T47D (cell line): Measurements from ENCODE around the gene SHROOM1.

Experiments used
- DNase-seq, 2 experiments: peaks; one replicate each; pipeline versions ENCODE4 v3.0.0 to v3.0.0-alpha.2; 2011 to 2012; ENCODE audit warnings: low read depth in 1 of 2, low spot score in 1 of 2
- JUND ChIP-seq: IDR thresholded peaks from 2 replicates; pipeline ENCODE4 v1.6.1; 2012; ENCODE audit warnings: low read depth
- in situ Hi-C: cut with HindIII; loops from 2 replicates; pipeline ENCODE4 v1.10.0; 2016; ENCODE audit warnings: low sequenced_read_pairs, low pct_unique_long_range_greater_than_20kb

The SHROOM1 gene

GRCh38 chr5:132780577-132780976 is 49.9 kb downstream of the SHROOM1 start:
- DNase-seq: no peak
- TF ChIP-seq JUND: no peak
- in situ Hi-C loops: no loop called here

- in situ Hi-C loops: no loop called here
- TF ChIP-seq JUND: no peak
- DNase-seq: no peak
Measured at GRCh38 chr5:132779961-132780360, 50.5 kb downstream of the SHROOM1 start.

GRCh38 chr5:132778856-132779255 is 51.6 kb downstream of the SHROOM1 start:
- no peak for DNase-seq
- no peak for TF ChIP-seq JUND
- in situ Hi-C loops: no loop called here

DNA sequence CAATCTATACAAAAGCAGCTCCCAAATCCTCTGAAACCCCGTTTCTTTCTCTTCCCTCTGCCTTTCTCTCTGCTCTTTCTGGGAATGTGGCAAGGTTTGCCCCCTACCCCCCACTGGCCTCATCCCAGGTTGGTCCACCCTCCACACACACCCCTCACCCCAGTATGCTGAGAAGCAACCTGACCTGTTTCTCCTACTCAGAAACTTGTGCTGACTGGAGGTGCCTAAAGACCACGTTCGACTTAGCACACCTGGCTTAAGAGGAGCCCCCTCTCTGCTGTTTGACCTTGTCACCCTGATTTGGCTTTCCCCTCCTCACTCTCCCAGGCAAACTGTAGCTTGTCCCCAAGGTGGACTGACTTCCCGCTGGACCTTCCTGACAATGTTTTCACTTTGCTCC is 52.3 kb downstream of the SHROOM1 start:
- in situ Hi-C loops: no loop called here
- peak in 1 of 2 experiments; percentile 40 for DNase-seq
- TF ChIP-seq JUND: no peak

- peak; percentile 69 to 72 for DNase-seq
- in situ Hi-C loops: no loop called here
- no peak for TF ChIP-seq JUND
Measured at GRCh38 chr5:132777209-132778069, 53.0 kb downstream of the SHROOM1 start, which contains the start of gene SEPTIN8. TSS of gene SEPTIN8 (minus strand) at chr5:132777239. CDS start at chr5:132777137, 102 bp downstream.

DNA sequence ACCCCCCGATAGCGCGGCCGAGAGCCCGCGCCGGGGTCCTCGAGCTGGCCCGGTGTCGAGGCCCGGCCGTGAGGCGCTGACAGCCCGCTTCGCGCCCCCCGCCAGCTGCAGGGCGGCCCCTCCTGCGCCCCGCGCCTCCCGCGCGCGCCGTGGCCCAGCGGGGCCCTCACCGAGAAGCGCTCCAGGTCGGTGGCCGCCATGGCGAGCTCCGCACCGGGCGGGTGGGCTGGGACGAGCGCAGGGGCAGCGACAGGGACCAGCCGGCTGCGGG is 53.6 kb downstream of the SHROOM1 start:
- in situ Hi-C loops: no loop called here
- DNase-seq: no peak
- TF ChIP-seq JUND: no peak

GRCh38 chr5:132776131-132776937 is 54.1 kb downstream of the SHROOM1 start:
- DNase-seq: peak in 1 of 2 experiments; percentile 68
- no peak for TF ChIP-seq JUND
- in situ Hi-C loops: no loop called here

GRCh38 chr5:132775476-132775961 is 54.9 kb downstream of the SHROOM1 start:
- TF ChIP-seq JUND: no peak
- peak in 1 of 2 experiments; percentile 76 for DNase-seq
- in situ Hi-C loops: no loop called here

GRCh38 chr5:132774896-132775295 is 55.6 kb downstream of the SHROOM1 start:
- no peak for TF ChIP-seq JUND
- DNase-seq: no peak
- in situ Hi-C loops: no loop called here

- in situ Hi-C loops: no loop called here
- no peak for DNase-seq
- TF ChIP-seq JUND: no peak
Measured at GRCh38 chr5:132774406-132774805, 56.0 kb downstream of the SHROOM1 start.

GRCh38 chr5:132773601-132774355 is 56.7 kb downstream of the SHROOM1 start:
- TF ChIP-seq JUND: no peak
- in situ Hi-C loops: no loop called here
- DNase-seq: no peak

DNA sequence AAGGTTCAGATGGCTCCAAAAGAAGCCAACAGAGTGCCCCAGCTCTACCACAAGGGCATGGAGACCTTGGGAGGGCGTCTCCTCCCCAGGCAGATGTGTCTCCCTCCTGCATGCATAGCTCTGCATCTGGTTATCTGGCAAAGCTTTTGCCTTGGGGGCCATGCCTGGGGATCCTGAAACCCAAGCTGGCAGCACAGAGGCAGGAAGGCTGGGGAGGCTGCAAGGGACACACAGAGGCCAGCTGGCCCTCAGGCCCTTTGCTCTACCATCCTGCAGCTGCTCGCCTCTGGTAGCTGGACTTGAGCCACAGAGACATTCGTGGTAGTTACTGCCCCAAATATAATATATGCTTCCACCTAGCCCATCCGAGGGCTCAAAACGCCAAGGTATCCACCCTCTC is 57.3 kb downstream of the SHROOM1 start:
- DNase-seq: no peak
- in situ Hi-C loops: no loop called here
- TF ChIP-seq JUND: no peak
